Neuron (in vitro differentiated cells): ENCODE measurements around the gene GRIN2A.

Experiments
- H2AFZ ChIP-seq: one replicate; pipeline ENCODE4 v1.6.1; 2013; ENCODE audit warnings: low read depth, mild to moderate bottlenecking, inconsistent platforms, low read length, moderate library complexity
- H3K27me3 ChIP-seq: one replicate; pipeline ENCODE4 v1.6.1; 2013; ENCODE audit warnings: low read length; ENCODE audit not compliant: insufficient read depth
- H3K36me3 ChIP-seq: one replicate; pipeline ENCODE4 v1.6.1; 2013; ENCODE audit warnings: low read length; ENCODE audit not compliant: insufficient read depth
- H3K4me1 ChIP-seq: one replicate; pipeline ENCODE4 v1.6.1; 2013; ENCODE audit warnings: low read length; ENCODE audit not compliant: insufficient read depth
- H3K4me3 ChIP-seq: 2 replicates; pipeline ENCODE4 v1.5.1; 2013; ENCODE audit warnings: mild to moderate bottlenecking, low read length, moderate library complexity
- H3K9me3 ChIP-seq: one replicate; pipeline ENCODE4 v1.6.1; 2013; ENCODE audit warnings: low read length

Gene GRIN2A

DNA sequence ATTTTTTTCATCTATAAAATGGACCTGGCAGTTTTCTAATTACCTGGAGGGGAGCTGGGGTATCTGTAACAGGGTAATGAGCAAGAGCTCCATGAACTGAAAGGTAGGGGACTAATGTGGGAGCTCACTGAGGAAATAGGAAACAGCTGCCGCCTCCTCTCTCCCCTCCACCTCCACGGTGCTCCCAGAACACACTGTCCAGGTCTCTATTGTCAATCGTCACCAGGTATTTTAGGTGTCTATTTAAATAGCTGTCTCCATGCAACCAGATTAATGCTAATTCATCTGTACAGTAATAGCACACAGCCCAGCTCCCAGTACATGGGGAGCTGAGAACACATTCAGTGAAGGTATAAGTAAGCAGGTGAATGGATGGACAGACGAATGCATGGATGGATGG, 233.3 kb downstream of the GRIN2A start:
- no peak overlapping the region for H3K4me3 ChIP-seq
- H3K36me3 ChIP-seq: no peaks in the 10 kb centered on the region
- no peaks in the 10 kb centered on the region for H3K27me3 ChIP-seq
- no peaks in the 10 kb centered on the region for H3K4me1 ChIP-seq
- H2AFZ ChIP-seq: no peak overlapping the region
- H3K9me3 ChIP-seq: no peaks in the 10 kb centered on the region

DNA sequence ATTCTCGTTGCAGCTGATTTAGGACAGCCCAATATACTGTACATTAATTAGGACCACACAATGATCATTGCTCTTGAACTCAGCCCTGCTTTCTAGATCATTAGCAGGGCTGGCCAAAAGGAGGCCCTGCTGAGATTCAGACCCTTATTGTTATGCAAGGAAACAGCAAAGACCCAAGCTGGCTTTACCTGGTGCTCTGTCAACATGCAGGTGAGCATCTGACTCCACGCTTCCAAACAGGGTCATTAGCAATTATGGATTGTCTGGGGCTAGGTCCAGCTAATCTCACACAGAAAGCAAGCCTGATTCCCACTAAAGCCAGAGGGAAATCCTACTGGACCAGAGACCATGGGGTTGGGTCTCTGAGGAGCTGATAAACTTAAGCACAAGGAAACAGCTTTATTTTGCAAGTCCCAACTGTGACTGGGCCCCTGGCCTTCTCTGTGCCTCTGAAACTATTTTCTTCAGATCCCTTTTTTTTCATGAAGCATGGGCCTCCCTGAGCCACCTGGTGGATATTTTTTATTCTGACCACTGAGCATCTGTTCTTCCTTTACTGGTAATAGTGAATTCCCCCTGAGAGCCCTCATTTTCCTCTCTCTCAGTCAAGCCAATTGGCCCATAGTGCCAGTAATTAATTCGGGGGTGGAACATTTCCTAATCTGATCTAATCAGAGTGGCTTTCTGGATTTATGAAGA, 236.1 kb downstream of the GRIN2A start:
- Histone ChIP-seq H3K9me3 (no peaks in the 10 kb centered on the region), H3K4me3 (no peak overlapping the region), H3K27me3 (no peaks in the 10 kb centered on the region), H2AFZ (no peak overlapping the region), H3K36me3 (no peaks in the 10 kb centered on the region), H3K4me1 (no peaks in the 10 kb centered on the region)

DNA sequence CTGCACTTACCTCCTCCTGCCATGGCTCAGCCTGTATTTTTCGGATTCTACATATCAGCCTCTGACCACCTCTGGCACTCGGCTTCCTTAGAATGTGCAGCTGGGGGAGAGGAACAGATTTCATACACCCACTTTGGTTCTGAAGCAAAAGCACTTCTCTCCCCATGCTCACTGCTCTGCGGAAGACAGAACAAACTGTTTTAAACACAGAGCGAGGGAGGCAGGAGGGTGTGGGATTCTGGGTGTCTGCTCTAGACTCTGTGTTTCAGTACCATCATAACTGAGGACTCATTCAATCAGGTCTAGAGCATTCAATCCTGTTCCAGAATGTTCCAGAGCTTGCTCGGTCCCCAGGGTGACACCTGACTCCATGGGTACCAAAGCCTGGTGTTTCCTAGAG, 239.1 kb downstream of the GRIN2A start:
- Histone ChIP-seq H3K9me3 (no peaks in the 10 kb centered on the region), H3K27me3 (no peaks in the 10 kb centered on the region), H3K4me1 (no peaks in the 10 kb centered on the region), H3K36me3 (no peaks in the 10 kb centered on the region), H2AFZ (no peak overlapping the region), H3K4me3 (no peak overlapping the region)

DNA sequence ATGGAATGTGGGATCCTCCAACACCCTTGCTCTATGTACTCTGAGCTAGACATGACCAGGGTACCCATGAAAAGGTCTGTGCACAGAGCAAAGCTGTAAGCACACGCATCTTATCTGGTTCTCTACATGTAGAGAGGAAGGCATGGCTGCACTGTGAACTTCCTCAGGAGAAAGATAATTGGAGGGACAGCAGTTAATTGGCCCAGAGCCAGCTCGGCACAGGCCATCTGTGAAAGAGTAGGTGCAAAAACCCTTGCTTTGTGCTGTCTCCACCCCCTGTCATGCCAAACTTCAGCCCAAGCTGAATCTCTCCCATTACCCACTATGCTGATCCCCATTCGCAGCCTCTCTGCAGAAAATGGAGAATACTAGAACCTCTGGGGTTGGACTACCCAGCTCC, 241.0 kb downstream of the GRIN2A start:
- no peaks in the 10 kb centered on the region for H3K4me1 ChIP-seq
- no peak overlapping the region for H3K4me3 ChIP-seq
- H3K27me3 ChIP-seq: no peaks in the 10 kb centered on the region
- H3K36me3 ChIP-seq: no peaks in the 10 kb centered on the region
- H2AFZ ChIP-seq: no peak overlapping the region
- no peaks in the 10 kb centered on the region for H3K9me3 ChIP-seq

DNA sequence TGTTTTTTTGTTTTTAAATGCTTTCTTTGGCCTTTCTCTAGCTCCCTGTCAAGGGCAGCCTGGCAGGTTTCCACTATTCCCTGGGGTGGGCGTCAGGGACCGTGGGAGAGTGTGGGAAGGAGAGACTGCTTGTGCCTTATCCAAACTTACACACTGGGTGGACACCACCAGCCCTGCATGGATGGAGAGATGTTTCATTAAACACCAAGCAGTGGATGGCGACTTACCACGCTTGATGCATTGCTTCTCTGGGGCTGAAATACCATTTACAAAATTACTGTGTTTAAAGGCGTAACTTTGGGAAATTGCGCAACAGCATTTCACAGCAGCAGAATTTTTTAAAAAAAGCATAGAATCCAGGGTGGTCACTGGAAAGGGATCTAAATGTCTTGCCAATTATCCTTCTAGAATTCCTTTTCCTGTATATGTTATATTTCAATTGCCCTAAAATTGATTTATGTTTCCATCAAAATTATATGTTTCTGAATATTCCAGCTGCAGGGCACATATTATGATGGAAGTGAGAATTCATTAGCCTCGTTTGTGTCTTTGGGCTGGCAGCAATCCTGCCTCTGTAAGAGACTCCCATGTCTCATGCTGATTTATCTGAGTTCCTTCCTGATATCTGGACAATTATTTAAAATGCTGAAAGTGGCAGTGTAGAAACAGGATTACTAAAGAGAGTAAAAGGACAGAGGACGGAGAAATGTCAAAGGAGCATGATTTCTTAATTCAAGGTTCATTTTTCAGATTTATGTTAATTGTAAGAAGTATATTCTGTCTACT, 247.3 kb downstream of the GRIN2A start:
- no peaks in the 10 kb centered on the region for H3K36me3 ChIP-seq
- no peaks in the 10 kb centered on the region for H3K4me1 ChIP-seq
- no peaks in the 10 kb centered on the region for H3K27me3 ChIP-seq
- H3K4me3 ChIP-seq: no peak overlapping the region
- H2AFZ ChIP-seq: no peak overlapping the region
- H3K9me3 ChIP-seq: no peaks in the 10 kb centered on the region

DNA sequence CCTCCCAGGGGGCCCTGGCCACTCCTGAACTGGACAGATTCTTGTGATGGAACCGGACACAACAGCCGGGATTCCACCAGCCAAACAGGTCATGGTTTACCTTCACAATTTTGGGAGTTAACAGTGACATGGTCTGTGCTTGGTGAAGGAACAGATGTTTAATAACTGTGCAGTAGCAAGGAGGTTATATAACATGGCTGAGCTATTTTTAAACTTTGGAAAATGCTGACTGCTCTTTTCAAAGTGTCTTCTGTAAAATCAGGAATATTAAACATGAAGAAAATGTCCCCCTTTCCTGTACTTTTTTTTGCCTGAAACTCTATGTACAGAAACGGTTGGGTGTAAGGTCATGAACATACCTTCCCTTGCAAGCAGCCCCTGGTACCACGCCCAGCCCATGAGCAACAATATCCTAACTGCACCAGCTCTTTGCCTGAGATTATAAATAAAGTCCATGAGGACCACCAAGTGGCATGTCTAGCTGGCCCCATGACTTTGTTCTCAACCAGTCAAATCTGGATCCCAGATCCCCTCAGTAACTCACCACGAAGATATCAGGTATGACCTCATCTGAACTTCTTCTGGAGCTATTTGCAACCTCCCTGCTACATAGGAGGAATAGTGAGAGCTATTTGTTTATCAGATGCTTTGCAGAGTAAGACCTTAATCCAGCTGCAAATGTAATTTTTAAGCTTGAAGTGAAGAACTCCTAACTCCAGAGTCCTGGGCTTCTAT, 249.1 kb downstream of the GRIN2A start:
- H3K4me1 ChIP-seq: no peaks in the 10 kb centered on the region
- H3K36me3 ChIP-seq: no peaks in the 10 kb centered on the region
- no peaks in the 10 kb centered on the region for H3K9me3 ChIP-seq
- H3K27me3 ChIP-seq: no peaks in the 10 kb centered on the region
- no peak overlapping the region for H2AFZ ChIP-seq
- no peak overlapping the region for H3K4me3 ChIP-seq

DNA sequence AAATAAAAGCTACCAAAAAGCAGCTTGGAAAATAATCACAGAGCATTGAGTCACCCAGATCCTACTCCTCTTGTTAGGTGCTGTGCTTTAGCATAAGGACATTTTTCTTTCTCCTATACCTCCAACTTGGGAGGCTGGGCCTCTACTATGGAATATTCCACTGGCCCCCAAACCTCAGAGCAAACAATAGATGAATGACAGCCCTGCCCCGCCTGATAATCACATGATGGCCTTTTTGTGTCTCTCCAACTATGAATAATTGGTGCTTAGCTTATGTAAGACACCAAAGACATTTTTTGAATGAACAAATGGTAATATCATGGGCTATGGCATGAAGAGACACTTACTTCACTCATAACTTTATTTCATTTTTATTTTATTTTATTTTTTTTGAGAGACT, 250.2 kb downstream of the GRIN2A start:
- Histone ChIP-seq H2AFZ (no peak overlapping the region), H3K36me3 (no peaks in the 10 kb centered on the region), H3K27me3 (no peaks in the 10 kb centered on the region), H3K9me3 (no peaks in the 10 kb centered on the region), H3K4me1 (no peaks in the 10 kb centered on the region), H3K4me3 (no peak overlapping the region)

DNA sequence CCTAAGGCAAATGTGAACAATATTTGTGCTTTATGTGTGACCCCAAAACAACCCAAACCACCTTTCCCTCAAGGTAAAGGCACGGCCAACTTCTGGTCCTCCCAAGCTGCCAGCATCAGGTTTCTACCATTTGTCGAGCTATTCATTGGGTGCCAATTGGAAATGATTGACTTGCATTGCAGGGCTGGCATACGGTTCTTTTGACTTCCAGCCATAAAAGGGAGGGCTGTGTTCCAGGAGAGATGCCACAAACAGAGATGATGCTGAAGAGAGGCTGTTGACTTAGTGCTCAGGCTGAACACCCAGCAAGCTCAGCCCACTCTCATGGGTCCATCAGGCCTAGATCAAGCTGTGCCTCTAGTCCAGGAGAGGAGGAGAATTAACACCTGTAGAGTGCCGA, 252.4 kb downstream of the GRIN2A start:
- Histone ChIP-seq H3K9me3 (no peaks in the 10 kb centered on the region), H3K27me3 (no peaks in the 10 kb centered on the region), H2AFZ (no peak overlapping the region), H3K4me3 (no peak overlapping the region), H3K36me3 (no peaks in the 10 kb centered on the region), H3K4me1 (no peaks in the 10 kb centered on the region)

DNA sequence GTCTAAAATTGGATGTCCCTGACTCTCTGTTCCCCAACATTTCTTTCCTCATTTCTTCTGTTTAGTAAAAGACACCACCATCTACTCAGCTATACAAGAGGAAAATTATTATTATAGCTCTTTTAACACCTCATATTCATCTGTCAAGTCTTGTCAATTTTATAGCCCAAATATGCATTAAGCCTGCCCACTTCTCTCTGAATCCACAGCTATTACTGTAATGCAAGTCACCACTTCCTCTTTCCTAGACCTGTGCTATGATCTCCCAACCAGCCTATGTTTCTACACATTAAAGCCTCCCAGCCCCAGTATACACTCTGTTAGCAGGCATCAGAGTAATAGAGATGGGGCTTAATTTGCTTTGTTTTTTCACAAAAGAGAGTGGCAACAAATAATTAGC, 252.9 kb downstream of the GRIN2A start:
- H2AFZ ChIP-seq: no peak overlapping the region
- H3K36me3 ChIP-seq: no peaks in the 10 kb centered on the region
- no peaks in the 10 kb centered on the region for H3K9me3 ChIP-seq
- H3K4me3 ChIP-seq: no peak overlapping the region
- no peaks in the 10 kb centered on the region for H3K4me1 ChIP-seq
- H3K27me3 ChIP-seq: no peaks in the 10 kb centered on the region

DNA sequence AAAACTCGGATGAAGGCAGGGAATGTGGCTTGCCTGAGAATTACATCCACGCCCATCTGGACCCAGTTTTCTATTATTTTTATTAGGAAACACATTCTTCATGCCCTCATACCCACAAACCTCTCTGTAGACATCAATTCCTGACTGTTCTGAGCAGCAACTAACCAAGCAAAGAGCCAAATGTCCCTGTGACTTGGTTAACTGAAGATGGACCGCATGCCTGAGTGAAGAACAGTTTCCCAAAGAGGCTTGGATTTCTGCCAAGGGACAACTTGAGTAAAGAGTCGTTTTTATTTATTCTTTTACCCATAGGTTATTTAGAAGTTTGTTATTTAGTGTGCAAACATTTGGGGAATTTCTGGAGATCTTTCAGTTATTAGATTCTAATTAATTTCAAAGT, 259.8 kb downstream of the GRIN2A start:
- H3K36me3 ChIP-seq: no peaks in the 10 kb centered on the region
- H2AFZ ChIP-seq: no peak overlapping the region
- H3K9me3 ChIP-seq: no peaks in the 10 kb centered on the region
- no peaks in the 10 kb centered on the region for H3K27me3 ChIP-seq
- H3K4me3 ChIP-seq: no peak overlapping the region
- no peaks in the 10 kb centered on the region for H3K4me1 ChIP-seq

DNA sequence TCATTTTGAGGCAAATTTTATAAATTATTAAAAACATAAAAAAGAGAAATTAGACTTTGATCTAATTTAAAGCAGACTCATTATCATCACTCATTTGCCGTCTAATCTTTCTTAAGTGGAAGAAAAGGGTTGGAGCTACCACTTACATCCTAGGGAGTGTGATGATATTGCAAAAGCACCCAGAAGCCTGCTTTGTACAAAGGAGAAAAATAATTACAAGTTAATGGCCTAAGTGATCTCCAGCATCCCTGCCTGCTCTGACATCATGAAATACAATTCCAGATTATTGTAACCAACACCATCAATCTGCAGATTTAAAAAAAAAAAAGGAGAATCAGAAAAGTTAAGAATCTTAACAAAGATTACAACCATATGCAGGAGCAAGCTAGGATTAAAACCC, 260.2 kb downstream of the GRIN2A start:
- no peaks in the 10 kb centered on the region for H3K9me3 ChIP-seq
- no peaks in the 10 kb centered on the region for H3K27me3 ChIP-seq
- H3K4me1 ChIP-seq: no peaks in the 10 kb centered on the region
- H3K4me3 ChIP-seq: no peak overlapping the region
- H3K36me3 ChIP-seq: no peaks in the 10 kb centered on the region
- no peak overlapping the region for H2AFZ ChIP-seq

DNA sequence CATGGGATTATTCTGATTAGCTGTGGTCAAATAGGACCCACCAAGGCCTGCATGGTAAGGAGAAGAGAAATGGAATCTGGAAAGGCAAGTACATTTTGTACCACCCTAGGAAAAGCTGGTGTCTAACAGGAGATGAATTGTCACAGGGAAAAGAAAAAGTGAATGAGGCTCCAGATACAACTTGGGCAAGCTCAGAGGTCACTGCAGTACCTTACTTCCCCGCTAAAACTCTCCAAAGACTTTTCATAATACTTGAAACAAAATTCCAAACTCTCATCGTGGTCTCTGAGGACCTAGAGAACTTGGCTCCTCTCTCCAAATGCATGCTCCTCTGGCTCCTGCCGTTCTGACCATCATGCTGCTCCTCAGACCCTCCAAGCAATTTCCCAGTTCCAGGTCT, 262.8 kb downstream of the GRIN2A start:
- Histone ChIP-seq H3K9me3 (no peaks in the 10 kb centered on the region), H3K4me1 (no peaks in the 10 kb centered on the region), H3K4me3 (no peak overlapping the region), H2AFZ (no peak overlapping the region), H3K27me3 (no peaks in the 10 kb centered on the region), H3K36me3 (no peaks in the 10 kb centered on the region)

DNA sequence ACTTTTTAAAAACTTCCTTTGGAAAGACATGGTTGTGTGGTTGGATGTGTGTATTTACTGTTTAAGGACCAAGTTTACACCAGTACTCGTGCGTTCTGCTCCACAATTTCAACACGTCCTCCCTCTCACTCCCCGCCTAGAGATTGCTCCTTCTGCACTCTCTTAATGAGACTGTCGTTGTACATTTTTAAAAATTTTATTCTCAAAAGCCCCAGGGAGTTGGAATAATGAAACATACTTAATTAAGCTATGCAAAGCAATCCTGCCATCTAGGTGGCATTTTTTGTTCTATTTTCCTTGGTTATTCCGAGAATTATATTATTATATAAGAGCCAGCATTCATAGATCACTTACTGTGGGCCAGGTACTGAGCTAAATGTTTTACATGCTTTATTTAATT, 264.5 kb downstream of the GRIN2A start:
- H3K4me1 ChIP-seq: no peaks in the 10 kb centered on the region
- no peak overlapping the region for H2AFZ ChIP-seq
- no peaks in the 10 kb centered on the region for H3K36me3 ChIP-seq
- no peak overlapping the region for H3K4me3 ChIP-seq
- H3K27me3 ChIP-seq: no peaks in the 10 kb centered on the region
- no peaks in the 10 kb centered on the region for H3K9me3 ChIP-seq
